Measurements from ENCODE around the gene C8A. TPM values are rescaled to one million over a fixed set of nuclear protein-coding genes. Genes with fewer than 3 reads are reported as not detected.

Gene C8A
- total RNA-seq (2014; rRNA removed; shearing (Covaris generic); ENCODE audit: low replicate concordance) = not detected in 2 replicates

- no peak within 1 kb of the TSS for H3K4me3 ChIP-seq (ENCODE audit: low read length)
These were observed at the start of gene C8A for GRCh38 chr1:56854521-56855099. TSS of gene C8A (plus strand) at chr1:56854797. CDS start at chr1:56854902, 105 bp downstream.

DNA sequence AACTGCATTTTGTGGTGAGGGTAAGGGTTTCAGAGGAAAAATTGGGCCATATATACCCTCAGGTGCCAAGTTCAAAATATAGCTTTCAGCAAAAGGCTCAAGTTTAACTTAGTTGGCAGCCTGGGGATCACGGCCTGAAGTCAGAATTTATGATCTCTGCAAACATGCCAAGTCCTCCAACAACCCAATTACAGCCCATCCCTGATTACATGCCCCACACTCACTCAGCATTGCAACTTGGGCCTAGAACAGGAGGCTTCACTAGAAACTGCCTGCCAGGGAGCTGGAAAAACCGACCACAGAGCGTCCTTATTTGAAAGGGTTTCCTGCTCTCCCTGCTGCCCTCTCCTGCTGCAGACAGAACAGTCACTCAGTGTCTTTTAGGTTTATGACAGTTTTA, 47.8 kb upstream of the C8A start:
- Histone ChIP-seq H3K9me2 (replicated peaks; ENCODE audit: insufficient read depth, low read length) (no peaks in the 10 kb centered on the region), H3K4me1 (ENCODE audit: low read length) (no peaks in the 10 kb centered on the region), H3K27ac (ENCODE audit: low read length) (no peak overlapping the region), H3K9me3 (ENCODE audit: low read length) (no peaks in the 10 kb centered on the region), H3K4me2 (ENCODE audit: low read depth, low read length, poor library complexity, severe bottlenecking) (no peak overlapping the region), H2AFZ (ENCODE audit: low read length) (no peak overlapping the region), H3K79me2 (ENCODE audit: low read length) (no peaks in the 10 kb centered on the region), H3K4me3 (ENCODE audit: low read length) (no peak overlapping the region), H3K27me3 (ENCODE audit: low read length) (no peaks in the 10 kb centered on the region), H4K20me1 (ENCODE audit: insufficient read depth, low read depth, low read length) (no peaks in the 10 kb centered on the region), H3K9ac (ENCODE audit: low read length) (no peak overlapping the region), H3K36me3 (ENCODE audit: insufficient read depth, low read length) (no peaks in the 10 kb centered on the region)
- no peak for DNase-seq

More at GRCh38 chr1:56854521-56855099, at the start of gene C8A:
- no peaks in the 10 kb centered on the region for H3K27me3 ChIP-seq (ENCODE audit: low read length)
- H3K4me2 ChIP-seq (ENCODE audit: low read depth, low read length, poor library complexity, severe bottlenecking) = no peak within 1 kb of the TSS
- H3K9me3 ChIP-seq (ENCODE audit: low read length) = no peaks in the 10 kb centered on the region
- no peaks in the 10 kb centered on the region for H3K9me2 ChIP-seq (replicated peaks; ENCODE audit: insufficient read depth, low read length)
- DNase-seq = no peak
- H3K79me2 ChIP-seq (ENCODE audit: low read length) = no peaks in the 10 kb centered on the region
- H2AFZ ChIP-seq (ENCODE audit: low read length) = no peak within 1 kb of the TSS
- H3K36me3 ChIP-seq (ENCODE audit: insufficient read depth, low read length) = no peaks in the 10 kb centered on the region
- no peaks in the 10 kb centered on the region for H3K4me1 ChIP-seq (ENCODE audit: low read length)
- H4K20me1 ChIP-seq (ENCODE audit: insufficient read depth, low read depth, low read length) = no peaks in the 10 kb centered on the region
- no peak within 1 kb of the TSS for H3K9ac ChIP-seq (ENCODE audit: low read length)
- H3K27ac ChIP-seq (ENCODE audit: low read length) = no peak within 1 kb of the TSS

GRCh38 chr1:56808410-56808809, 46.2 kb upstream of the C8A start:
- H3K9ac ChIP-seq (ENCODE audit: low read length) = no peak overlapping the region
- H3K9me3 ChIP-seq (ENCODE audit: low read length) = no peaks in the 10 kb centered on the region
- no peak overlapping the region for H3K4me2 ChIP-seq (ENCODE audit: low read depth, low read length, poor library complexity, severe bottlenecking)
- no peak overlapping the region for H3K4me3 ChIP-seq (ENCODE audit: low read length)
- no peaks in the 10 kb centered on the region for H3K27me3 ChIP-seq (ENCODE audit: low read length)
- H3K9me2 ChIP-seq (replicated peaks; ENCODE audit: insufficient read depth, low read length) = no peaks in the 10 kb centered on the region
- H3K79me2 ChIP-seq (ENCODE audit: low read length) = no peaks in the 10 kb centered on the region
- no peaks in the 10 kb centered on the region for H3K36me3 ChIP-seq (ENCODE audit: insufficient read depth, low read length)
- H3K4me1 ChIP-seq (ENCODE audit: low read length) = no peaks in the 10 kb centered on the region
- DNase-seq = no peak
- no peak overlapping the region for H2AFZ ChIP-seq (ENCODE audit: low read length)
- no peak overlapping the region for H3K27ac ChIP-seq (ENCODE audit: low read length)
- no peaks in the 10 kb centered on the region for H4K20me1 ChIP-seq (ENCODE audit: insufficient read depth, low read depth, low read length)

- no peak overlapping the region for H3K4me2 ChIP-seq (ENCODE audit: low read depth, low read length, poor library complexity, severe bottlenecking)
- no peak for DNase-seq
These were observed 43.3 kb upstream of the C8A start for GRCh38 chr1:56811331-56811730.

DNA sequence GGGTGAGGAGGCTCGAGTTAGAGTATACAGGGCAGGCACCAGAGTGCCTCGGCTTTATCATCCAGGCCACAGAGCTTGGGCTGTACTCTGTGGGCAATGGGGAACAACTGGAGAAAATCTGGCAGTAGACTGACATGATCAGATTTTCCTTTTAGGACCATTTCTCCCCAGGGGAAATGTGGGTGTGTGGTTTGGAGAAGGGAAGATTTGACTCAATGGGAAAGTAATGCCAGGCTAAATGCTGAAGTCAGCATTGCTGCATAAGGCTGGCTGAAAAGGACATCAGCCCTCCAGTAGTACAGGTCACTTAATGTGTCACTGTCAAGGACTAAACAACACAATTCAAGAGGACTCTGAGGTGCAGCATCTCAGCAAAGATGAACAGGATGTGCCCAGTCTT, 40.4 kb upstream of the C8A start:
- H2AFZ ChIP-seq (ENCODE audit: low read length) = no peak overlapping the region
- no peaks in the 10 kb centered on the region for H4K20me1 ChIP-seq (ENCODE audit: insufficient read depth, low read depth, low read length)
- H3K9ac ChIP-seq (ENCODE audit: low read length) = no peak overlapping the region
- no peaks in the 10 kb centered on the region for H3K36me3 ChIP-seq (ENCODE audit: insufficient read depth, low read length)
- no peaks in the 10 kb centered on the region for H3K27me3 ChIP-seq (ENCODE audit: low read length)
- H3K4me1 ChIP-seq (ENCODE audit: low read length) = no peaks in the 10 kb centered on the region
- H3K4me2 ChIP-seq (ENCODE audit: low read depth, low read length, poor library complexity, severe bottlenecking) = no peak overlapping the region
- no peak overlapping the region for H3K4me3 ChIP-seq (ENCODE audit: low read length)
- no peak for DNase-seq
- no peaks in the 10 kb centered on the region for H3K9me3 ChIP-seq (ENCODE audit: low read length)
- no peaks in the 10 kb centered on the region for H3K9me2 ChIP-seq (replicated peaks; ENCODE audit: insufficient read depth, low read length)
- no peak overlapping the region for H3K27ac ChIP-seq (ENCODE audit: low read length)
- no peaks in the 10 kb centered on the region for H3K79me2 ChIP-seq (ENCODE audit: low read length)

More at GRCh38 chr1:56811331-56811730, 43.3 kb upstream of the C8A start:
- Histone ChIP-seq H3K9ac (ENCODE audit: low read length) (no peak overlapping the region), H3K9me2 (replicated peaks; ENCODE audit: insufficient read depth, low read length) (no peaks in the 10 kb centered on the region), H3K4me3 (ENCODE audit: low read length) (no peak overlapping the region), H3K36me3 (ENCODE audit: insufficient read depth, low read length) (no peaks in the 10 kb centered on the region), H2AFZ (ENCODE audit: low read length) (no peak overlapping the region), H4K20me1 (ENCODE audit: insufficient read depth, low read depth, low read length) (no peaks in the 10 kb centered on the region), H3K4me1 (ENCODE audit: low read length) (no peaks in the 10 kb centered on the region), H3K79me2 (ENCODE audit: low read length) (no peaks in the 10 kb centered on the region), H3K27ac (ENCODE audit: low read length) (no peak overlapping the region), H3K27me3 (ENCODE audit: low read length) (no peaks in the 10 kb centered on the region), H3K9me3 (ENCODE audit: low read length) (no peaks in the 10 kb centered on the region)

DNA sequence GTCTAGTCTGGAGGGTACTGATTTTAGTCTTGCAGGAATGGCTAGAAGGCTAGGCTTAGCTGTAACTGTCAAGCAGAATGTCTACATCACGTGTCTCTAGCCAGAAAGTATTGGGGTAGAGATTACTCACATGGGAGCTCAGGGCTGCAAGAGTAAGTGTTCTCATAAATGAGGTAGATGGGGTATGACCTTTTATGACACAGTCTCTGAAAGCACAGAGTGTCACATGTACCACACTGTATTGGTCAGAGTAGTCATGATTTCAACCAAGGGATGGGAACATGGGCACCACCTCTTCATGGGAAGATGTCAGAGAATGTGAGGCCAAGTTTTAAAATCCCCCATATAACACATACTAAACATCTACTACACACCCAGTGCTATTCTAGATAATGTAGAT, 38.3 kb upstream of the C8A start:
- H3K9me2 ChIP-seq (replicated peaks; ENCODE audit: insufficient read depth, low read length) = no peaks in the 10 kb centered on the region
- DNase-seq = no peak
- no peaks in the 10 kb centered on the region for H3K27me3 ChIP-seq (ENCODE audit: low read length)

GRCh38 chr1:56816909-56817308, 37.7 kb upstream of the C8A start:
- no peak for DNase-seq
- Histone ChIP-seq H3K4me1 (ENCODE audit: low read length) (no peaks in the 10 kb centered on the region), H3K9me2 (replicated peaks; ENCODE audit: insufficient read depth, low read length) (no peaks in the 10 kb centered on the region), H3K4me3 (ENCODE audit: low read length) (no peak overlapping the region), H2AFZ (ENCODE audit: low read length) (no peak overlapping the region), H3K9ac (ENCODE audit: low read length) (no peak overlapping the region), H3K27ac (ENCODE audit: low read length) (no peak overlapping the region), H3K36me3 (ENCODE audit: insufficient read depth, low read length) (no peaks in the 10 kb centered on the region), H4K20me1 (ENCODE audit: insufficient read depth, low read depth, low read length) (no peaks in the 10 kb centered on the region), H3K9me3 (ENCODE audit: low read length) (no peaks in the 10 kb centered on the region), H3K79me2 (ENCODE audit: low read length) (no peaks in the 10 kb centered on the region), H3K27me3 (ENCODE audit: low read length) (no peaks in the 10 kb centered on the region), H3K4me2 (ENCODE audit: low read depth, low read length, poor library complexity, severe bottlenecking) (no peak overlapping the region)

More for the DNA sequence above, 38.3 kb upstream of the C8A start:
- H3K27ac ChIP-seq (ENCODE audit: low read length) = no peak overlapping the region
- no peaks in the 10 kb centered on the region for H3K4me1 ChIP-seq (ENCODE audit: low read length)
- no peak overlapping the region for H2AFZ ChIP-seq (ENCODE audit: low read length)
- H4K20me1 ChIP-seq (ENCODE audit: insufficient read depth, low read depth, low read length) = no peaks in the 10 kb centered on the region
- no peak overlapping the region for H3K9ac ChIP-seq (ENCODE audit: low read length)
- H3K79me2 ChIP-seq (ENCODE audit: low read length) = no peaks in the 10 kb centered on the region
- H3K4me2 ChIP-seq (ENCODE audit: low read depth, low read length, poor library complexity, severe bottlenecking) = no peak overlapping the region
- no peaks in the 10 kb centered on the region for H3K9me3 ChIP-seq (ENCODE audit: low read length)
- no peak overlapping the region for H3K4me3 ChIP-seq (ENCODE audit: low read length)
- H3K36me3 ChIP-seq (ENCODE audit: insufficient read depth, low read length) = no peaks in the 10 kb centered on the region

GRCh38 chr1:56817716-56818463, 36.7 kb upstream of the C8A start:
- H3K9ac ChIP-seq (ENCODE audit: low read length) = no peak overlapping the region

More at GRCh38 chr1:56817716-56818463, 36.7 kb upstream of the C8A start:
- Histone ChIP-seq H3K79me2 (ENCODE audit: low read length) (no peaks in the 10 kb centered on the region), H3K27me3 (ENCODE audit: low read length) (no peaks in the 10 kb centered on the region), H3K4me1 (ENCODE audit: low read length) (no peaks in the 10 kb centered on the region), H4K20me1 (ENCODE audit: insufficient read depth, low read depth, low read length) (no peaks in the 10 kb centered on the region), H3K9me2 (replicated peaks; ENCODE audit: insufficient read depth, low read length) (no peaks in the 10 kb centered on the region), H3K27ac (ENCODE audit: low read length) (no peak overlapping the region), H2AFZ (ENCODE audit: low read length) (no peak overlapping the region), H3K4me3 (ENCODE audit: low read length) (no peak overlapping the region), H3K4me2 (ENCODE audit: low read depth, low read length, poor library complexity, severe bottlenecking) (no peak overlapping the region), H3K36me3 (ENCODE audit: insufficient read depth, low read length) (no peaks in the 10 kb centered on the region), H3K9me3 (ENCODE audit: low read length) (no peaks in the 10 kb centered on the region)
- DNase-seq = no peak
